GM10248 (cell line): ENCODE data around the gene LEFTY1.

ENCODE experiments used
- CTCF ChIA-PET: fragments of 300-600 bp; sonication (Branson Sonifier 250); formaldehyde crosslinking; extraction: SDS; loops from one replicate; lab custom pipeline; 2021; ENCODE audit warnings: antibody characterized with exemption; lab: Yijun Ruan, JAX
- POLR2A ChIA-PET: fragments of 350-650 bp; sonication (Branson Sonifier 250); formaldehyde crosslinking; extraction: SDS; loops from one replicate; lab custom pipeline; 2020; ENCODE audit warnings: antibody characterized with exemption; lab: Yijun Ruan, JAX
- DNase-seq: peaks from one replicate; pipeline ENCODE4 v3.0.0; 2012; ENCODE audit errors: extremely low spot score
- TF ChIP-seq, protein P1 (sequence below): IDR thresholded peaks from 2 replicates; pipeline ENCODE4 v1.5.1; 2012; ENCODE audit warnings: mild to moderate bottlenecking, low read depth; ENCODE audit errors: extremely low read depth, missing control alignments, control extremely low read depth

The LEFTY1 gene

DNA sequence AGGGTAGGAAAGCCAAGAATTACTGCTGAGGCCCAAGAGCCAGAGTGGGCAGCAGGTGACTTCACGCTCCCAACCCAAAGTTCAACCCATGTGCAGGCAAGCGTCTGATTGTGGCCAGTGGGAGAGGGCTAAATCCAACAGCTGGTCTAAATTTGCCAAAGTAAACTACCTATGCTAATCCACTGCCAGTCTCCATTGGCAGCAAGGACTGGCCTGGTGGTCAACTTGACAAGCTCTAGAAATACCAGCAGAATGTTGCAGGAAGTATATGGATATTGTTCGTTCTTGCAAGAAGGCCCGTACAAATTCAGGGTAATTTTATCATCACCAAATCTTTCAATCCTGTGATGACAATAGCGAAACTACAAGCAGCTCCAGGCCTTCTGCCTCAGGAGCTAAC is 8.3 kb downstream of the LEFTY1 start:
- CTCF ChIA-PET: interaction anchor here (1.2 to 4.6 kb wide), 7 partner anchors 8 to 413 kb away, joined by 3 to 34 read pairs (median 3); partner anchors contain the start of gene LEFTY1
- TF ChIP-seq, protein P1, sequence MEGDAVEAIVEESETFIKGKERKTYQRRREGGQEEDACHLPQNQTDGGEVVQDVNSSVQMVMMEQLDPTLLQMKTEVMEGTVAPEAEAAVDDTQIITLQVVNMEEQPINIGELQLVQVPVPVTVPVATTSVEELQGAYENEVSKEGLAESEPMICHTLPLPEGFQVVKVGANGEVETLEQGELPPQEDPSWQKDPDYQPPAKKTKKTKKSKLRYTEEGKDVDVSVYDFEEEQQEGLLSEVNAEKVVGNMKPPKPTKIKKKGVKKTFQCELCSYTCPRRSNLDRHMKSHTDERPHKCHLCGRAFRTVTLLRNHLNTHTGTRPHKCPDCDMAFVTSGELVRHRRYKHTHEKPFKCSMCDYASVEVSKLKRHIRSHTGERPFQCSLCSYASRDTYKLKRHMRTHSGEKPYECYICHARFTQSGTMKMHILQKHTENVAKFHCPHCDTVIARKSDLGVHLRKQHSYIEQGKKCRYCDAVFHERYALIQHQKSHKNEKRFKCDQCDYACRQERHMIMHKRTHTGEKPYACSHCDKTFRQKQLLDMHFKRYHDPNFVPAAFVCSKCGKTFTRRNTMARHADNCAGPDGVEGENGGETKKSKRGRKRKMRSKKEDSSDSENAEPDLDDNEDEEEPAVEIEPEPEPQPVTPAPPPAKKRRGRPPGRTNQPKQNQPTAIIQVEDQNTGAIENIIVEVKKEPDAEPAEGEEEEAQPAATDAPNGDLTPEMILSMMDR: no peak
- no peak for DNase-seq
- POLR2A ChIA-PET: no interaction called here

DNA sequence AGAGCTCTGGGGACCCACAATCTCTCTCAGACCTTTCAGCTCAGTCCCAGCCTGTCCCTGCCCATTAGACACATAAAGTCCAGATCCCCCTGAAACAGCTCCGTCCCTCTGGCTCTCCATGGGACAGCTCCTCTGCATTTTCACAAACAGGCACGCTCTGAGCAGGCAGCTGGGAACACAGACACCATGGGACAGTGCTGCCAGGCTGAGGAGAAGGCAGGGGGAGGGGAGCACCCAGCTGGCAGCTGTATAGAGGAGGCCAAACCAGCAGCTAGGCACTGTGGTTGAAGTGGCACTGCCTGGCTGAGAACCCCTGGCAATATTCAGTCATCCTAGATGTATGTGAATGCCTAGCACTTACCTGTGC is 8.7 kb downstream of the LEFTY1 start:
- no peak for DNase-seq
- CTCF ChIA-PET: interaction anchor here (1.0 to 4.6 kb wide), 6 partner anchors 9 to 405 kb away, joined by 3 to 34 read pairs (median 8); partner anchors contain the start of genes LEFTY1 and SRP9
- TF ChIP-seq, protein P1: no peak
- POLR2A ChIA-PET: no interaction called here

DNA sequence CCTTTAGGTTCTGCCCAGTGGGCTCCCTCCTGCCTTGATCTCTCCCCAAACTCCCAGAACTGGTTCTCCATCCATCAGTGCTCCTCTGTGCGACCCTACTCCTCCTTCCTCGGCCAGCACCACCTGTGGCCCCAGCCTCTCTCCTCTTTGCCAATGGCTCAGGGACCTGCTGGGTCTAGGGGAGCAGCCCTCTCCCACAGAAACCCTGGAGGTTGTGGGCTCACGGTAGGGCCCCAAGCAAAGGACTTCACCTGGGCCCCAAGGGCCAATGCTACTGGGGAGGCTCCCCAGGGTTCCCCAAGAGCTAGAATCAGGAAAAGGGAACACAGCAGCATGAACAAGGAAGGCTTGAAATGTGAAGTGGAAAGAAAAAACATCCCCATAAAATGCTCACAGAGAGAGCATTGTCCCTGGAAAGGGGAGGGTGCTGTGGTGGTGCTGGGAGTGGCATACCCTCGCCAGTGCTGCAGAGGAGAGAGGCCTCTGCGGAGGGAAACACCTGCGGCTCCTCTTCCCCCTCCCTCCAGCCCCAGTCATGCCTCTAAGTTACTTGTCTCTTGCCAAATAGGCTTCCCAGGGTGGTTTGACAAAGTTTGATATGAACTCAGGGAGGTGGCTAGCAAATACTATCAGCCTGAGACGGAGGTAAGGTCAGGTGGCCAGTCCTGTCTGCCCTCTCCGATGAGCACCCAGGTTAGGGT is 9.3 kb downstream of the LEFTY1 start:
- TF ChIP-seq, protein P1: no peak
- DNase-seq: no peak

DNA sequence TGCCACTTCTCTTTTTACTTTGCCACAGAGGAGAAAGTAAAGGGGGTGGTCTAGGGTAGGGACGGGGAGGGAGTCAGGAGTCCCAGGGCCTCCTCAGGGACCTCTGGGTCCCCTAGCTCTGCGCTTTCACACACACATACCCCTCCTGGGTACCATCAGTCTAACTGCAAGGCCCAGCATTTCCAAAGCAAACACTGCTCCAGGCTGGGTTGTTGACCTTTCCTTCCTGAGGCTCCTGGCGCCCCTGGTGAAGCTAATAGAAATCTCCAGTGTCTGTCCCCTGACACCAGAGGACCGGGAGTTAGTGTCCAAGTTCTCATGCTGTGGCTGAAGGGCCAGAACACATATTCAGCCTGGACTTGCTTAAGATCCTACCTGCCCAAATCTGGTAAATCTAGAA is 10.7 kb downstream of the LEFTY1 start:
- POLR2A ChIA-PET: interaction anchor here (0.6 kb wide), 1 partner anchor 102 kb away, joined by 3 read pairs; no protein-coding TSS in a partner anchor
- CTCF ChIA-PET: interaction anchor here (0.8 to 1.0 kb wide), 2 partner anchors 17 to 85 kb away, joined by 3 read pairs; no protein-coding TSS in a partner anchor

More for the DNA sequence above, 9.3 kb downstream of the LEFTY1 start:
- POLR2A ChIA-PET: no interaction called here
- CTCF ChIA-PET: interaction anchor here (1.0 to 4.6 kb wide), 3 partner anchors 31 to 405 kb away, joined by 3 to 34 read pairs (median 14); partner anchors contain the start of gene SRP9

DNA sequence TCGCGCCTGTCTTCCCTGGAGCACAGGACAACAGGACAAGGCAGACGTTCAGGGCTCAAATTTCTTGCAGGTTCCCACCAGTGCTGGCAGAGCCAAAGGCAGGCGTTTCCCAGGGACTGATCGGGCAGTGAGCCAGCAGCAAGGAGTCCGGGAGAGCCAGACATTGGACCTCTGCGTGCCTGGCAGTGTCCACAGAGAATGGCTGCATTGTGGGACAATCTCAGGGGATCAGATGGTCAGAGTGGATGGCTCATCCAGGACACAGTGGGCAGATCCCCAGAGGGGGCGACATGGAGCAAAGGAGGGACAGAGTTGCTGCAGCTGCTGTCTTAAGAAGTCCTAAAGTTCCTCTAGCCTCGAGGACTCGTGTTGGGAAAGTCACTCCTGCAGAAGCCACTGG is 11.4 kb downstream of the LEFTY1 start:
- DNase-seq: no peak
- TF ChIP-seq, protein P1: no peak
- CTCF ChIA-PET: interaction anchor here (0.7 to 1.7 kb wide), 8 partner anchors 11 to 100 kb away, joined by 3 to 6 read pairs (median 3); partner anchors contain the start of genes LEFTY1 and SRP9
- POLR2A ChIA-PET: interaction anchor here (0.5 kb wide), 1 partner anchor 790 kb away, joined by 3 read pairs; no protein-coding TSS in a partner anchor

More for the DNA sequence above, 10.7 kb downstream of the LEFTY1 start:
- DNase-seq: no peak
- TF ChIP-seq, protein P1: no peak

DNA sequence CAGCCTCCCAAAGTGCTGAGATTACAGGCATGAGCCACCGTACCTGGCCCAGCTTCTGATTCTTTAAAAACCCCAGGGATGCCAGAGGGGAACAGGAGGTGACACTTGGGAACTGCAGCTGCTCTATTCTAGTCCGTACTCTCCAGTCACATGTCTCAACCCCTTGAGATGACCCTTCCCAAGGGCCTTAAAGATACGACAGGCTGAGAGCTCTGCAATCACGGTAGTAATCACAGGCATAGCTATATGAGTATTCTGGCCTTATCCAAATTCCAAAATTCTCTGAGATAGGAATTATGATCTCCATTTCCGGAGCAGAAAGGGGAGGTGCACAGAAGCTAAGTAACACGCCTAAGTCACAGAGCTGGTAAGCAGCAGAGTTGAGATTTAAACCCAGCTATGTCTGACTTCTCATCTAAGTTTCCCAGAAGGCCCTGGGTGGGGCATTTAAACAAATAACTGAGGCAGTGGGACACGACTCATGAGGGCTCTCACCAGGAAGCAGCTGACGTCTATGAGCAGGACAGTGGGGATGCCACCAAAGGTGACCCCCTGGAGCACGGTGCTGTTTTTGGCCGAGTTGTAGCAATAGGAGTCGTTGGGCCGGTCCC is 11.9 kb downstream of the LEFTY1 start:
- DNase-seq: no peak
- POLR2A ChIA-PET: interaction anchor here (0.5 kb wide), 1 partner anchor 790 kb away, joined by 3 read pairs; no protein-coding TSS in a partner anchor
- TF ChIP-seq, protein P1: no peak
- CTCF ChIA-PET: interaction anchor here (0.7 to 1.7 kb wide), 7 partner anchors 11 to 100 kb away, joined by 3 to 6 read pairs (median 3); partner anchors contain the start of genes LEFTY1 and SRP9
